Muscle layer of colon (tissue), 2 donors: ENCODE results near the gene KLHL12.

Source experiments
- H3K27ac ChIP-seq: one replicate; pipeline ENCODE4 v1.7.0; 2013; ENCODE audit warnings: low read depth, mild to moderate bottlenecking, low read length, moderate library complexity
- H3K27me3 ChIP-seq, 2 donors: one replicate each; pipeline ENCODE4 v1.7.0; 2013; ENCODE audit warnings: low read length in 2 of 2, mild to moderate bottlenecking in 2 of 2; ENCODE audit not compliant: insufficient read depth in 2 of 2, control insufficient read depth in 1 of 2
- H3K36me3 ChIP-seq: one replicate; pipeline ENCODE4 v1.7.0; 2013; ENCODE audit warnings: mild to moderate bottlenecking, low read length; ENCODE audit not compliant: insufficient read depth
- H3K4me1 ChIP-seq: one replicate; pipeline ENCODE4 v1.7.0; 2013; ENCODE audit warnings: mild to moderate bottlenecking, low read length; ENCODE audit not compliant: insufficient read depth
- H3K4me3 ChIP-seq, 2 donors: one replicate each; pipeline ENCODE4 v1.7.0; 2013; ENCODE audit warnings: low read length in 2 of 2, low read depth in 1 of 2, mild to moderate bottlenecking in 1 of 2, moderate library complexity in 1 of 2
- H3K9ac ChIP-seq: one replicate; pipeline ENCODE4 v1.7.0; 2013; ENCODE audit warnings: low read length
- H3K9me3 ChIP-seq: one replicate; pipeline ENCODE4 v1.7.0; 2013; ENCODE audit warnings: mild to moderate bottlenecking, low read length
- donor health status: abdominal sarcoma.
- donor health status: Adenocarcinoma of cecum.

The KLHL12 gene

DNA sequence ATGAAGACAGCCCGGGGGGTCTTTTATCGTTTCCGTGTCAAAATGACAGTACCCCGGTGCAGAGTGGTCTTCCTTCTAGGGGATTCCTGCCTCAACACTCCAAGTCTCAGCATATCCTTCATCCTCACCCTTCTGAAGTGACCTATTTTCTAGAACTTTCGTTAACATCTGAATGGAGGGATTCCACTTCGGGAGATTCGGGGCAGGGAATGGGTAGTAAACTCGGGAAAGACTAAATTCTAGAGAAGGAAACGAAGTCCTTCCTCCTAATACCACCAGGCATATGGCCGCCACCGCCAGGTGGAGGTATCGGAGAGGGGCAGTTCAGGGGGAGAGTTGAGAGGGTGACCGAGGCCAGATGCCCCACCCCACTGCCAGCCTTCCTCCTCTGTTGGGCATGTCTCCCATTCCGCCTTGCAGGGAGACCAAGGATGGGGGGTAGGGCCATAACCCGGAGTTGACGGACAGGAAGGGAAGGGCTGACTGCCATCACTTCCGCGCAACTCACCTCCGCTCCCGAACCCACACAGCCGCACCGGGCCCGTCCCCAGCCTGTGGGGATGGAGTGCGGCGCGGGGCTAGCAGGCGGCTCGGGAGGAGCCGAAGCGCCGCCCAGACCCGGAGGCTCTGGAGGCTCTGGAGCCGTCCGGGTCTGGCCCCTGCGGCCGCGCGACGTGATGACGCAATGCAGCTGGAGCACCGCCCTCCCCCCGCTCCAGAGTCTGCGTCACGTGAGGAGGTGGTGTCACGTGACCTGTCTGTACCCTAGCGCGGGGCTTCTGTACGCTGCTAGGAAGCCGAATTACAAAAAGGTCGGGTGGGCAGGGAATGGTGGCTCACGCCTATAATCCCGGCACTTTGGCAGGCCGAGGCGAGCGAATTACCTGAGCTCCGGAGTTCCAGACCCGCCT lies at the start of gene KLHL12:
TSS of gene KLHL12 (minus strand) at position 654 of the 911 bp plus-strand sequence. CDS start 2,072 bp downstream, outside the sequence.
- H3K4me1 ChIP-seq, result peaks cover 24% of the 10 kb centered on the region
- peaks cover 9% of the 10 kb centered on the region for H3K36me3 ChIP-seq
- H3K27me3 ChIP-seq, result no peaks in the 10 kb centered on the region
- peak within 1 kb of the TSS; percentile 90 to 94 for H3K4me3 ChIP-seq
- H3K9ac ChIP-seq, result peak within 1 kb of the TSS; percentile 74
- H3K27ac ChIP-seq, result peak within 1 kb of the TSS; percentile 95
- H3K9me3 ChIP-seq, result no peaks in the 10 kb centered on the region

DNA sequence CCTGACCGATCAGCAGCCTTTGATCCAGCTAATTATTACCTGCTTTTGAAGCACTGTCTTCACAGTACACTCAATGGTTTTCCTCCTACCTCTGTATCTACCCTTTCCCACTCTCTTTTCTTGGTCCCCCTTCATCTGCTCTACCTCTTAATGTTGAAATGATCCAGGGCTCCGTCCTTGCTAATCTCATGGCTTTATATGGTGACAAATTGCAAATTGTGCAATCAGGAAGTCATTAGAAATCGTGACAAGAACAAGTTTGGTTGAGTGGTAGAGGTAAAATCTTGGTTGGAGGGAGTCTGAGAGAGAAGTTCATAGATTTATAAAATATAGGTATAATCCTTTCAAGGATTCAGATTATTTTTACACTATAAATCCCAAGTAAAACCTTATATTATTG lies 49.6 kb upstream of the KLHL12 start:
- no peaks in the 10 kb centered on the region for H3K36me3 ChIP-seq
- no peak overlapping the region for H3K4me3 ChIP-seq
- H3K27me3 ChIP-seq, result no peaks in the 10 kb centered on the region
- H3K9me3 ChIP-seq, result no peaks in the 10 kb centered on the region
- no peak overlapping the region for H3K27ac ChIP-seq
- no peak overlapping the region for H3K9ac ChIP-seq
- no peaks in the 10 kb centered on the region for H3K4me1 ChIP-seq

DNA sequence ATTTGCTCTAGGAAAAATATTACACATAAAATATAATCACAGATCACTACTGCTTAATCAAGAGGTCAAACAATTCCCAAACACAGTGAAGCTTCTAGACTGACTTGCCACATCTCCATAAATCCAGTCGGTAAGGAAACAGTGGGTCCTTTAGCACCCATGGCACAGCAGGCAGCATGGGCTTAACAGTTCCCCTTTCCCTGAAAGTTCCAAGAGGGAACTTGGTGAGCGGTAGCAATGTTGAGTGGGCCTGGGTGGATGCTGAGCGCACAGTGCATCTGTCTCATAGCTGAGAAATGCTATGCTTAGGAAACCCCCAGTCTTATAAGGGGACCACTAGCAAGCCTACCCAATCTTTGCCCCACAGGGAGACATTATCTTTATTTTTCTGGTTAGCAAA lies 47.8 kb upstream of the KLHL12 start:
- no peaks in the 10 kb centered on the region for H3K9me3 ChIP-seq
- H3K27ac ChIP-seq, result no peak overlapping the region
- H3K9ac ChIP-seq, result no peak overlapping the region
- H3K27me3 ChIP-seq, result no peaks in the 10 kb centered on the region
- no peaks in the 10 kb centered on the region for H3K36me3 ChIP-seq
- H3K4me3 ChIP-seq, result no peak overlapping the region
- H3K4me1 ChIP-seq, result no peaks in the 10 kb centered on the region

DNA sequence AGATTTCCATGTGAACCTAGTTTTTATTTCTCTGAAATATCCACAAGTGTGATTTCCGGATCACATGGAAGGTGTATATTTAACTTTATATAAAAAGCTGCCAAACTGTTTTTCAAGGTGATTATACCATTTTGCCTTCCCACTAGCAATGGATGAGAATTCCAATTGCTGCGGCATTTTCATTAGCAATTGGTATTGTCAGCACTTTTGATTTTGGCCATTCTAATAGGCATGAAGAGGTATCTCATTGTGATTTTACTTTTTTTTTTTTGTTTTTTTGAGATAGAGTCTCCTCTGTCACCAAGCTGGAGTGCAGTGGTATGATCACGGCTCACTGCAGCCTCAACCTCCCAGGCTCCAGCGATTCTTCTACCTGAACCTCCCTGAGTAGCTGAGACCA lies 45.0 kb upstream of the KLHL12 start:
- H3K36me3 ChIP-seq, result no peaks in the 10 kb centered on the region
- no peak overlapping the region for H3K27ac ChIP-seq
- H3K4me1 ChIP-seq, result peaks cover 13% of the 10 kb centered on the region
- H3K27me3 ChIP-seq, result no peaks in the 10 kb centered on the region
- no peaks in the 10 kb centered on the region for H3K9me3 ChIP-seq
- no peak overlapping the region for H3K4me3 ChIP-seq
- H3K9ac ChIP-seq, result no peak overlapping the region

DNA sequence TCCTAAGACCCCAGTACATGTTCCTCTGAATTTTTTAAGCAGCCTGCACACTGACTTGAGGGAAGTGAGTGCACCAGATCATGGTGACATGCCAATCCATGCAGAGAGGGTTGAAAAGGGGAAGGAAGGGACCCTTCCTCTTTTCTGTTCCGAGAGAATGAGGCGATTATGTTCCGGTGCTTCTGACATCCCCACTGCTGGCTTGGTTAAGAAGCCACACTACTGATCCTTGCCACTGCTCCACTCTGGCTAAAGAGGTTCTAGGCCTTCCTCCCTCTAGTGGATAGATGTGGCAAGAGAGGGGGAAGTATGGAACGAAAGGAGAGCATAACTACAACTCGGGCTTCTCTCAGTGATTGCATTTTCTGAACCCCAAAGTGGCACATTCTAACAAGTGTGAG lies 41.9 kb upstream of the KLHL12 start:
- no peak overlapping the region for H3K4me3 ChIP-seq
- H3K36me3 ChIP-seq, result peaks cover 4% of the 10 kb centered on the region
- H3K4me1 ChIP-seq, result peaks cover 20% of the 10 kb centered on the region
- H3K9ac ChIP-seq, result no peak overlapping the region
- H3K27me3 ChIP-seq, result no peaks in the 10 kb centered on the region
- no peaks in the 10 kb centered on the region for H3K9me3 ChIP-seq
- H3K27ac ChIP-seq, result no peak overlapping the region

DNA sequence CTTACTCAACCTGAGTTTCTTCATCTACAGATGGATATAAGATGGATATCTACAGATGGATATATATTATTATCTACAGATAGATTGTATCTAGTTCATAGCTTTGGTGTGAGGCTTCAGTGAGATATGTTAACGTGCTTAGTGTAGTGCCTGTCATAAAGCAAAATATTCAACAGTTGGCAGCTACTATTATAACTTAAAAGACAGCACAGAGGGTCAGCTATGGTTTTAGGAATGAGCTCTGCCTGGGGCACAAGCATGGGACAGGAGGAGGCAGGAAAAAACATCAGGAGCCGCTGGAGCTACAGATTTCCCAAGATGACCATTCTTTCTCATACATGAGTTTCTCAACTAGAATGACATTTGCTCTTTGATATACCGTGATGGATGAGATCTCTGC lies 41.3 kb upstream of the KLHL12 start:
- H3K36me3 ChIP-seq, result peaks cover 4% of the 10 kb centered on the region
- H3K4me3 ChIP-seq, result no peak overlapping the region
- H3K4me1 ChIP-seq, result peaks cover 20% of the 10 kb centered on the region
- no peaks in the 10 kb centered on the region for H3K27me3 ChIP-seq
- peak overlapping the region; percentile 61 for H3K27ac ChIP-seq
- peak overlapping the region; percentile 37 for H3K9ac ChIP-seq
- no peaks in the 10 kb centered on the region for H3K9me3 ChIP-seq

DNA sequence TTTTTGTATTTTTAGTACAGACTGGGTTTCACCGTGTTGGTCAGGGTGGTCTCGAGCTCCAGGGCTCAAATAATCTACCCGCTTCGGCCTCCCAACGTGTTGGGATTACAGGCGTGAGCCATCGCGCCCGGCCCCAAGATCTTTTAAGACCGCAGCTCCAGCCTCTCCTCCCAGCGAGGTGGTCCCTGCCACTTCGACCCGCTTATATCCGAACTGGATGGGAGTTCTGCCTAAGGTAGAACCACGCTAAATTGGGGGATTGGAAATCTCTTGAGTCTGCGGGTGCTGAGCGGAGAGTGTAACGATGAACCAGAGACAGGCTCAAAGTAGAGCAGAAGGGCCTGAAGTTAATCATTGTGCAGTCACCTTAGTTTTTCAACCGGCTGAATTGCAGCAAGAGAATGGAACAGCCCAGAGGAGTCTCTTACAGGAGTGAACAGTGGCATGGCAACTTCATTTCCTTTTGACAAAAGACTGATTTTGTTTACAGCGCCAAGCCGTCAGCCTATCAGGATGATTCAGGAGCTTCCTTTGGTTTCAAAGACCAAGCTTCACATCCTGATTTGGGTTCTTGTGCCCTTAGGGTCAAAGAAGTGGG lies 40.7 kb upstream of the KLHL12 start:
- Histone ChIP-seq H3K4me3 (peak overlapping the region; percentile 50 to 77), H3K36me3 (peaks cover 9% of the 10 kb centered on the region), H3K4me1 (peaks cover 20% of the 10 kb centered on the region), H3K27ac (peak overlapping the region; percentile 61), H3K27me3 (no peaks in the 10 kb centered on the region), H3K9me3 (no peaks in the 10 kb centered on the region), H3K9ac (peak overlapping the region; percentile 37)

DNA sequence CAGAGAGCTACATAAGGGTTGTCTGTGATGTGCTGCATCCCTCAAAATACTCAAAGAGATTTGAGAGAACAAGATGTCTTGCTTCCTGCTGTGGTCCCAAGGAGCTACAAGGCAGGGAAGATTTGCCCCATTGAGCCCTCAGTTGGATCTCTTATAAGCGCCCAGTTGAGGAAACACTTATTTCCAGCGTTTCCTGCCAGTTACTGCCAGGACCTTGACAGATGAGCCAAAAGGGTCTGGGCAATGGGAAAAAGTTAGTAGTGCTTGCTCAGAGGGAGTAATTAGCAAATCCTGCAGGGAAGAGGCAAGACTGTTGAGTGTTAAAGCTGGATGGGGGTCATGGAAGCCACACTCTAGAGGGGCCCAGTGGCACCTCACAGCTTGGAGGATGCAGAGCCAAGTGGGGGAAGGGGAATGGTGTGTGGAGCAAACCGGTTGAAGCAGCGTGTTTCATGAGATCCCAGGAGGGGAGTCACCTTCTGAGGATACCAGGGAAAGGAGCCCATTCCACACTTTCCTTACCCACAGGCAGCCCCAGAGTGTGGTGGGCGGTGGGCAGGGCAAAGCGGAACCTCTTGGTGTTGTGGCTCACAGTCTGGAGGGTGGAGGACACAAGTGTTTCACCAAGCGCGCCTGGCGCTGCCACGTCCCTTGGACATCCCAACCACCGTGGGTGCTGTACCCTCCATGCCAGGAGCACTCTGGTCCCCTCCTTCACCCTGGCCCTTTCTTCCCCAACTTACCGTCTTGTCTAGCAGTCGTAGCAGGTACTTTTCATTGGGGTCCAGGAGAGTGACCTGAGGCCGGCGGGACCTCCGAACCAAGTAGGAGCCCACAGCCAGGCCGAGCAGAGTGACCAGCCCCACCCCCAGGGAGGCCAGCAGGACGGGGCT lies 39.2 kb upstream of the KLHL12 start:
- Histone ChIP-seq H3K4me1 (peaks cover 20% of the 10 kb centered on the region), H3K4me3 (peak overlapping the region; percentile 68 to 89), H3K36me3 (peaks cover 19% of the 10 kb centered on the region), H3K9me3 (no peaks in the 10 kb centered on the region), H3K27ac (peak overlapping the region; percentile 95), H3K9ac (peak overlapping the region; percentile 94), H3K27me3 (no peaks in the 10 kb centered on the region)

DNA sequence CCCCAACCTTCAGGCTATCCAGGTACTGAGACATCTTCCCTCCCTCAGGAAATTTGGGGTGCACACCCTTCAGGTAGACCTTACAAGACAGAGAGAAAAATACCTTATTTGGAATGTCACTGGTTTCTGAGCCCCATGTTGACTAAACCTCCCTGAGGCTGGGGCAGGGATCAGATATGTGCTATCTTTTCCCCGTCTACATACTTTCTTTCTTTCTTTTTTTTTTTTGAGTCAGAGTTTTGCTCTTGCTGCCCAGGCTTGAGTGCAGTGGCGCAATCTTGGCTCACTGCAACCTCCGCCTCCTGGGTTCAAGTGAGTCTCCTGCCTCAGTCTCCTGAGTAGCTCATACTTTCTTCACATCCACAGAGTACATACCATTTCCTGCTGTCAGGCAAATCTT lies 38.4 kb upstream of the KLHL12 start:
- H3K4me1 ChIP-seq, result peaks cover 20% of the 10 kb centered on the region

DNA sequence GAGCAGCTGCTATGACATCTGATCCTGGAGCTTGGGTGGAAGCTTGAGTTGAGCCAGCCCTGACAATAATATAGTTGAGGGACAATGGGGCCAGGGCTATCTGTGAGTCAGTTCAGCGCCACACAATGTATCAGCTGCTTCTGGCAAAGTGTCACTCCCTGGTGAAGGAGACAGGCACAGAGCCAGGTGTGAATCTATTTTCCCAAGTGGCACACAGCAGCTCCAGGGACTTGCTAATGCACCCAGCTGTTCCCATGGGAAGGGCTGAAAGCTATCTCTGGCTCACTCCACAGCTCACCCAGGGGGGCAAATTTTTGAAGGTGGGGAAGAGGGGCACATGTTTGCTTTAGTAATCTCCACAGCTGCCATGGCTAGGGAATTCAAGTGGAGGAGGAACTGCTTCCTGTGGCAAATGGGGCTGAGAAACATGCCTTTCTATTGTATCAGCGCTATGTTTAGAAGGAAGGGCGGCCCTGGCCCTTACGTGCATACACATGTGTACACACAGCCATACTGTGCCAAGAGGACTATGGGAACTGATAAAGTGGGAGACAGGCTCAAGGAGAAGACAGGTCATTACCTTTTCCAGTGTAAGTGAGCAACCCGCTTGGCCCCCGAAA lies 37.9 kb upstream of the KLHL12 start:
- Histone ChIP-seq H3K9me3 (no peaks in the 10 kb centered on the region), H3K4me1 (peaks cover 20% of the 10 kb centered on the region), H3K36me3 (peaks cover 19% of the 10 kb centered on the region), H3K9ac (no peak overlapping the region), H3K27me3 (no peaks in the 10 kb centered on the region), H3K4me3 (no peak overlapping the region), H3K27ac (no peak overlapping the region)

More for the DNA sequence above, 38.4 kb upstream of the KLHL12 start:
- Histone ChIP-seq H3K9ac (no peak overlapping the region), H3K4me3 (no peak overlapping the region), H3K36me3 (peaks cover 19% of the 10 kb centered on the region), H3K9me3 (no peaks in the 10 kb centered on the region), H3K27ac (no peak overlapping the region), H3K27me3 (no peaks in the 10 kb centered on the region)
